ENCODE results near the gene SS18L1.

- TF ChIP-seq SUZ12 (IDR thresholded peaks at IDR 0.05) (no peak), FOXM1 (IDR thresholded peaks at IDR 0.05; ENCODE audit: borderline replicate concordance) (no peak)
These were observed 62.8 kb downstream of the SS18L1 start for GRCh38 chr20:62206388-62206775.
